ENCODE data around the gene PSD4. TPM values are rescaled to one million over a fixed set of nuclear protein-coding genes. Genes with fewer than 3 reads are reported as not detected.

PSD4 gene
- total RNA-seq, 1 donor from 2014 or later: 27.1 TPM

DNA sequence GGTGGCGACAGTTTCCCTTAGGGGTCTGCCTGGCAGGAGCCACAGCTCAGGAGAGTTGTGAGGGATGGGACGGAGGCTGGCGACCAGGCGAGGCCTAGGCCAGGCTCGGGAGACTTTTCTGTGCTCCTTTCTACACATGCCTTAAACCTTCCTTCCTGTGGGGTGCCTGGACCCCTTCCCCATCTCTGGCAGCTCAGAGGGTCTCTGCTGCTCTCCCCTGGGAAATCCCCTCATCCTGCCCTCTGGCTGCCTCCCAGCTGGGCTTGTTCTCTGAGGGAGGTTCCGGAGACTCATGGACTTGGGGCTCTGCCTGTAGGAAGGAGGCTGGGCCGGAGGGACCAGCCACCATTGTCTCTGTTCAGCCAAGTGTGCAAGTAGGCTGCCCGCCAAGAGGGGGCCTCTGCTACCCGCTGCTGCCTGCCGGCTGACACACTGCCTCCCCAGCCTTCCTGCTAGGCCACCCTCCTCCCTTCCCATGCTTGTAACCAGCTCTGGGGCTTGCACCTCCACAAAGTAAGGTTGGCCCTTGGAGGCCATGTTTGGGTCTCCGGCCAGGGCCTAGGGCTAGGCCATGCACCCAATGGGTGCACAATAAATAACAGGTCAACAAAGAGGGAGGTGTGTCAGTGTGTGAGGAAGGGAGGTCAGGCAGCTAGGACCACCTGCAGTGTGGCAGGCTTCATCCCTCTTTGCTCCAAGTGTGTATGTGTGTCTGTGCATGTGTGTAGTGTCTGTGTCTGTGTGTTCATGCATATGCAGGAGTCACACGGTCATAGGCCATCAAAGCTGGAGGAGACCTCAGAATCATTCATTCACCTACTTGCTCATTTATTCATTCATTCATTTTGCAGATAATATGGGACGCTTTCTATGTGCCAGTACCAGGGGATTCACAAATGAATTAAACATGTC is 28.8 kb downstream of the PSD4 start:
- DNase-seq (ENCODE audit: low spot score, unreplicated experiment): no peak
- Mint-ChIP-seq H3K27me3 (no peaks in the 10 kb centered on the region), H3K4me3 (ENCODE audit: low read depth) (no peak overlapping the region), H3K4me1 (ENCODE audit: low read depth) (peaks cover 1% of the 10 kb centered on the region), H3K27ac (no peak overlapping the region), H3K9me3 (ENCODE audit: low read depth) (no peaks in the 10 kb centered on the region), H3K36me3 (ENCODE audit: insufficient read depth) (no peaks in the 10 kb centered on the region)
- TF ChIP-seq, protein P1, sequence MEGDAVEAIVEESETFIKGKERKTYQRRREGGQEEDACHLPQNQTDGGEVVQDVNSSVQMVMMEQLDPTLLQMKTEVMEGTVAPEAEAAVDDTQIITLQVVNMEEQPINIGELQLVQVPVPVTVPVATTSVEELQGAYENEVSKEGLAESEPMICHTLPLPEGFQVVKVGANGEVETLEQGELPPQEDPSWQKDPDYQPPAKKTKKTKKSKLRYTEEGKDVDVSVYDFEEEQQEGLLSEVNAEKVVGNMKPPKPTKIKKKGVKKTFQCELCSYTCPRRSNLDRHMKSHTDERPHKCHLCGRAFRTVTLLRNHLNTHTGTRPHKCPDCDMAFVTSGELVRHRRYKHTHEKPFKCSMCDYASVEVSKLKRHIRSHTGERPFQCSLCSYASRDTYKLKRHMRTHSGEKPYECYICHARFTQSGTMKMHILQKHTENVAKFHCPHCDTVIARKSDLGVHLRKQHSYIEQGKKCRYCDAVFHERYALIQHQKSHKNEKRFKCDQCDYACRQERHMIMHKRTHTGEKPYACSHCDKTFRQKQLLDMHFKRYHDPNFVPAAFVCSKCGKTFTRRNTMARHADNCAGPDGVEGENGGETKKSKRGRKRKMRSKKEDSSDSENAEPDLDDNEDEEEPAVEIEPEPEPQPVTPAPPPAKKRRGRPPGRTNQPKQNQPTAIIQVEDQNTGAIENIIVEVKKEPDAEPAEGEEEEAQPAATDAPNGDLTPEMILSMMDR (IDR thresholded peaks at IDR 0.05; ENCODE audit: unreplicated experiment): no peak

DNA sequence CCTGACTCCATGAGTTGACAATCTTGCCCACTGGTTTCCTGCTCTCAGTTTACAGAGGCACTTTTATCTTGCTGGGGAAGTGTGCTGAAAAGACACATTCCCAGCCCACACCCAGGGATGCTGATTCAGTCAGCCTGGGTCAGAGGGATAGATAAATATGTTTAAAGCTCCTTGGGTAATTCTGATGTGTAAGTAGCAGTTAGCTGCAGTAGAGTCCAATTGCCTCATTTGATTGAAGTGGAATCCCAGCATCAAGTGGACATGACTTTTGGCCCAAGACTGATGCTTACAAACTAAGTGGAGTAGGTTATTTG is 29.4 kb downstream of the PSD4 start:
- Mint-ChIP-seq H3K4me1 (ENCODE audit: low read depth) (peaks cover 1% of the 10 kb centered on the region), H3K4me3 (ENCODE audit: low read depth) (no peak overlapping the region), H3K27me3 (peaks cover 3% of the 10 kb centered on the region), H3K9me3 (ENCODE audit: low read depth) (no peaks in the 10 kb centered on the region), H3K36me3 (ENCODE audit: insufficient read depth) (no peaks in the 10 kb centered on the region), H3K27ac (no peak overlapping the region)
- no peak for DNase-seq (ENCODE audit: low spot score, unreplicated experiment)
- TF ChIP-seq, protein P1 (IDR thresholded peaks at IDR 0.05; ENCODE audit: unreplicated experiment): no peak

DNA sequence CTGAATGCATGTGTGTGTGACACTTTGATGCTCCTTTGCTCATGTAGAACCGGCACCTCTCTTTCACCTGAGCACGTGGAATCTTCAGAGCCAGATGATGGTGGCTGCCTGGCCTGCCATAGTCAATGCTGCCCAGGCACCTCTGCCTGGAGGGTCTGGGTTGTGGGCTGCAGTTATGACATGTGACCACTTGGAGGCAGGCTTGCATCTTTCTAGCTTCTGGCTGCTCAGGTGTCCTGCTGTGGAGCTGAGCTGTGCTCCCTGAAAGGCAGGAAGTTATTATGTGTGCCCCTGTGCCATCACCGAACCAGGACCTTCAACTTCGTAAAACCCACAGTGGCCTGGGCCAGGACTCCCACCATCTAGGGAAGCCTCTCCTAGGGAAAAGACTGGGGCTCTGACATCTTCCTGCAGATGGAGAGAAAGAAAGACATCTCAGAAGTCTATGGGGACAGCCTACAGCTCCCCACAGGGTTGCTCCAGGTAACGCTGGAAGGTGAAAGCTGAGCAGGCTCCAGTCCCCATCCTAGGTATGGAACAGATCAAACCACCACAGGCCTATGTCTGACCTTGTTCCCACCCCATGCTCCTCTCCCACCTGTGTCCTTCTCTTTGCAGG is 30.2 kb downstream of the PSD4 start:
- Mint-ChIP-seq H3K9me3 (ENCODE audit: low read depth) (no peaks in the 10 kb centered on the region), H3K27ac (no peak overlapping the region), H3K27me3 (peaks cover 3% of the 10 kb centered on the region), H3K36me3 (ENCODE audit: insufficient read depth) (no peaks in the 10 kb centered on the region), H3K4me3 (ENCODE audit: low read depth) (no peak overlapping the region), H3K4me1 (ENCODE audit: low read depth) (peaks cover 1% of the 10 kb centered on the region)
- peak; percentile 70 for DNase-seq (ENCODE audit: low spot score, unreplicated experiment)
- TF ChIP-seq, protein P1 (IDR thresholded peaks at IDR 0.05; ENCODE audit: unreplicated experiment): peak; percentile 88

DNA sequence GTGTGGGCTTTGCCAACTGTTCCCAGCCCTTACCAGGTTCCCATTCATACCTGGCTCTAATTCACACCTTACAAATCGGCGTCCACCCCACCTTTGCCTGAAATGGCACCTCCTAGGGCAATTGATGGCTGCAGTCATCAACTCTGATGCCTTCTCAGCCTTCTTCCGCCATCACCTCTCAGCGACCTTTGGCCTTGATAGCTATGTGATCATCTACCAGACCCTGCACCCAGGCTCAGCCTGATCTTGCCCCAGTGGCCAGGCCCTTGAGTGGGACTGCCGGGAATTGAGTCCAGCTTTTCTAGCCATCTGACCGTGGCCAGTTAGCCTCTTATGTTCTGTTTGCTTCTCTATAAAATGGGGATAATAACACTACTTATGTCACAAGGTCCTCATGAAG is 32.5 kb downstream of the PSD4 start:
- Mint-ChIP-seq H3K9me3 (ENCODE audit: low read depth) (no peaks in the 10 kb centered on the region), H3K27ac (no peak overlapping the region), H3K4me3 (ENCODE audit: low read depth) (no peak overlapping the region), H3K27me3 (peaks cover 3% of the 10 kb centered on the region), H3K4me1 (ENCODE audit: low read depth) (peaks cover 1% of the 10 kb centered on the region), H3K36me3 (ENCODE audit: insufficient read depth) (no peaks in the 10 kb centered on the region)
- no peak for DNase-seq (ENCODE audit: low spot score, unreplicated experiment)
- TF ChIP-seq, protein P1 (IDR thresholded peaks at IDR 0.05; ENCODE audit: unreplicated experiment): no peak

DNA sequence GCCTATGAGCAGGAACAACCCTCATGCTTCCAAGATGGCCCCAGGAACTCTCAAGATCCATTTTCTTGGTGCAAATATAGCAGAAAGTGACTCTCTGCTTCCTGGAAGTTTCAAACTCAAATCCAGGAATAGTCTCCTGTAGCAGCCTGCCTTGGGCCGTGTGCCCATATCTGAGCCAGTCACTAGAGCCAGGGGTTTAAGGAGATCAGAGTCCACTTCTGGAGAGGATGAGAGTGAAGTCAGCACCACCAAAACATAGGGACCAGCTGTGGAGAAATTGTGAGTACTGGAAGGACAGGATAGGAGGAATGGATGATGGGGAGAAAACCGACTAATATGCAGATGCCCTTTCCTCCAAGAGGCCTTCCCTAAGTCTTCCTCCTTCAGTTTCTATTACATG is 33.2 kb downstream of the PSD4 start:
- Mint-ChIP-seq H3K27me3 (peaks cover 7% of the 10 kb centered on the region), H3K36me3 (ENCODE audit: insufficient read depth) (no peaks in the 10 kb centered on the region), H3K9me3 (ENCODE audit: low read depth) (no peaks in the 10 kb centered on the region), H3K4me3 (ENCODE audit: low read depth) (no peak overlapping the region), H3K27ac (no peak overlapping the region), H3K4me1 (ENCODE audit: low read depth) (peaks cover 4% of the 10 kb centered on the region)
- no peak for DNase-seq (ENCODE audit: low spot score, unreplicated experiment)
- TF ChIP-seq, protein P1 (IDR thresholded peaks at IDR 0.05; ENCODE audit: unreplicated experiment): no peak
